ENCODE data around the gene CLSTN2.
"Not testable (repeated sequence)": the region's sequence is repeated elsewhere in the genome, so short reads cannot be mapped to it uniquely, and the experiment has no call there.

CLSTN2 gene

DNA sequence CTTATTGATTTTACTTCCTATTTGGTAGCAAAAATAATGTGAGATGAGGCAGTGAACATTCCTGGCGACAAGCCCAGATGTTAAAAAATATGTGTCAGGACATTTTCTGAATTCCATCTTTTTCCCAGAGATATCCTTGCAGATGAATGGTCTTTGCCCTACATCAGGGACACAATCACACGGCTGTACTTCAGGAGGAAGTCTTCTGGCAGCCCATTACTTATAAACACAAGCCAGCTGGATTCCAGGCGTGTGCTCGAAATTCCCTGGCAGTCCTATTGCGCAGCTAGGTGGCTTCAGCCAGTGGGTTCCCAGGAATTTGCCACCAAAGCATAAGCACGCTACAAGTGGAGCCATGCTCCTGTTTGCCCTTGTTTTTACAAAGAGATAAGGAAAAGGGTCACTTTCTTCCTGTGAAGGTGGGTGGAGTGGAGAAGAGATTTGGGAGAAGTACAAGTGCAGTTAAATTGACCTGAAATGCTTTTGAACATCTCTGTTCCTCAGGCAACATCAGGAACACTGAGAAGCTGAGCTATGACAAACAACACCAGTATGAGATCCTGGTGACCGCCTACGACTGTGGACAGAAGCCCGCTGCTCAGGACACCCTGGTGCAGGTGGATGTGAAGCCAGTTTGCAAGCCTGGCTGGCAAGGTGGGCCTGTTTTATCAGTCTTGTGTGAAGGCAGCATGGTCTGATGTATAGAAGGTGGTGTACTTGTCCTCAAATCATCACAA is 485.8 kb downstream of the CLSTN2 start:
- Histone ChIP-seq H4K20me1 (ENCODE audit: control insufficient read depth, insufficient read depth, low read depth, low read length) (no peaks in the 10 kb centered on the region), H3K4me2 (ENCODE audit: low read length) (no peak overlapping the region), H3K36me3 (ENCODE audit: control insufficient read depth, low read length) (no peaks in the 10 kb centered on the region), H3K79me2 (ENCODE audit: control insufficient read depth, low read length) (no peaks in the 10 kb centered on the region), H3K27me3 (ENCODE audit: control insufficient read depth, low read length) (peaks cover 4% of the 10 kb centered on the region; the same call in 1 of the 2 replicates), H3K4me3 (ENCODE audit: low read length) (no peak overlapping the region), H3K9me2 (replicated peaks; ENCODE audit: control insufficient read depth, low read length) (no peaks in the 10 kb centered on the region), H3K4me1 (ENCODE audit: control insufficient read depth, low read length) (no peaks in the 10 kb centered on the region), H3K27ac (ENCODE audit: low read depth, low read length) (no peak overlapping the region), H3K9me3 (ENCODE audit: control insufficient read depth, insufficient read depth, low read length) (no peaks in the 10 kb centered on the region), H3F3A (ENCODE audit: control insufficient read depth, insufficient read depth) (no peaks in the 10 kb centered on the region)
- TF ChIP-seq EZH2phosphoT487 (IDR thresholded peaks at IDR 0.05; ENCODE audit: borderline replicate concordance, low read length) = no peak
- TF ChIP-seq, protein P1, sequence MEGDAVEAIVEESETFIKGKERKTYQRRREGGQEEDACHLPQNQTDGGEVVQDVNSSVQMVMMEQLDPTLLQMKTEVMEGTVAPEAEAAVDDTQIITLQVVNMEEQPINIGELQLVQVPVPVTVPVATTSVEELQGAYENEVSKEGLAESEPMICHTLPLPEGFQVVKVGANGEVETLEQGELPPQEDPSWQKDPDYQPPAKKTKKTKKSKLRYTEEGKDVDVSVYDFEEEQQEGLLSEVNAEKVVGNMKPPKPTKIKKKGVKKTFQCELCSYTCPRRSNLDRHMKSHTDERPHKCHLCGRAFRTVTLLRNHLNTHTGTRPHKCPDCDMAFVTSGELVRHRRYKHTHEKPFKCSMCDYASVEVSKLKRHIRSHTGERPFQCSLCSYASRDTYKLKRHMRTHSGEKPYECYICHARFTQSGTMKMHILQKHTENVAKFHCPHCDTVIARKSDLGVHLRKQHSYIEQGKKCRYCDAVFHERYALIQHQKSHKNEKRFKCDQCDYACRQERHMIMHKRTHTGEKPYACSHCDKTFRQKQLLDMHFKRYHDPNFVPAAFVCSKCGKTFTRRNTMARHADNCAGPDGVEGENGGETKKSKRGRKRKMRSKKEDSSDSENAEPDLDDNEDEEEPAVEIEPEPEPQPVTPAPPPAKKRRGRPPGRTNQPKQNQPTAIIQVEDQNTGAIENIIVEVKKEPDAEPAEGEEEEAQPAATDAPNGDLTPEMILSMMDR (IDR thresholded peaks at IDR 0.05; ENCODE audit: low read depth, low read length, poor library complexity, severe bottlenecking) = no peak

DNA sequence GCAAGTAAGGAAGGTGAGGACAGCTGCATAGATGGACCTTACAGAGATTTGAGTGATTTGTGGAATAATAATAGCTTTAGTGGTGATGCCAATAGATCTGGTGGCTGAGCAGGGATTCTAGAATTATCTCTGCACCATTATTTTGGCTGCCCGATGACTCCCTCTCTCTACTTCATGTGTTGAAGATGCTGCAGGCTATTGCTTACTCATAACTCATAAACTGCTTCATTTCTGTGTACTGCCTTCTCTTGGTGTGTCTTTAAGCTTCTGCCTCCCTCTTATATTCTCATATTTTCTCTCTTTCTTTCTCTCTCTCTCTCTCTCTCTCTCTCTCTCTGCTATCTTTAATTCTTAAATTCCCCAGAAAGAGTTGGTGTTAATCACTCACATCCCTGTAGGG is 486.9 kb downstream of the CLSTN2 start:
- no peaks in the 10 kb centered on the region for H3F3A ChIP-seq (ENCODE audit: control insufficient read depth, insufficient read depth)
- no peak overlapping the region for H3K4me2 ChIP-seq (ENCODE audit: low read length)
- H3K79me2 ChIP-seq (ENCODE audit: control insufficient read depth, low read length) = no peaks in the 10 kb centered on the region
- no peaks in the 10 kb centered on the region for H3K9me3 ChIP-seq (ENCODE audit: control insufficient read depth, insufficient read depth, low read length)
- H3K36me3 ChIP-seq (ENCODE audit: control insufficient read depth, low read length) = no peaks in the 10 kb centered on the region
- H3K4me3 ChIP-seq (ENCODE audit: low read length) = no peak overlapping the region
- no peak overlapping the region for H3K27ac ChIP-seq (ENCODE audit: low read depth, low read length)
- no peak for TF ChIP-seq EZH2phosphoT487 (IDR thresholded peaks at IDR 0.05; ENCODE audit: borderline replicate concordance, low read length)
- TF ChIP-seq, protein P1 (IDR thresholded peaks at IDR 0.05; ENCODE audit: low read depth, low read length, poor library complexity, severe bottlenecking) = no peak
- no peaks in the 10 kb centered on the region for H4K20me1 ChIP-seq (ENCODE audit: control insufficient read depth, insufficient read depth, low read depth, low read length)
- H3K4me1 ChIP-seq (ENCODE audit: control insufficient read depth, low read length) = no peaks in the 10 kb centered on the region
- H3K27me3 ChIP-seq (ENCODE audit: control insufficient read depth, low read length) = peaks cover 4% of the 10 kb centered on the region; the same call in 1 of the 2 replicates
- no peaks in the 10 kb centered on the region for H3K9me2 ChIP-seq (replicated peaks; ENCODE audit: control insufficient read depth, low read length)

DNA sequence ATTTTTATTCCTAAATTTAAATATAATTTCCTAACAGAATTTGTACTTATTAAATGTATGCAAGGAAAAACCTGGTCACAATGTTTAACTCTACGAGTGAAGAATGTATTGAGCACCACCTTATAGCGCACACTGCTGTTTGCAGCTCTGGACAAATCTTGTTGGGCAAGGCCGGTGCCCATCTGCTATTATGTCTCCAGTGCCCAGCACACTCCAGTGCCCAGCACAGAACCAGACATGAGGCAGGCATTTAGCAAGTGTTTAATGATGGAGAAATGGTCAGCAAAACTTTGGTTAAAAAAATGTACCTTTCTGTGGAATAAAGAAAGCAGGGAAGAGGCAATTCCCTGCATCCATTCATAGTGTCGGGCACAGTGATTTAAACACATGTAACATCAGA is 488.2 kb downstream of the CLSTN2 start:
- Histone ChIP-seq H3K36me3 (ENCODE audit: control insufficient read depth, low read length) (no peaks in the 10 kb centered on the region), H3K9me2 (replicated peaks; ENCODE audit: control insufficient read depth, low read length) (no peaks in the 10 kb centered on the region), H3K4me3 (ENCODE audit: low read length) (no peak overlapping the region), H3K9me3 (ENCODE audit: control insufficient read depth, insufficient read depth, low read length) (no peaks in the 10 kb centered on the region), H3K79me2 (ENCODE audit: control insufficient read depth, low read length) (no peaks in the 10 kb centered on the region), H3F3A (ENCODE audit: control insufficient read depth, insufficient read depth) (no peaks in the 10 kb centered on the region), H3K27ac (ENCODE audit: low read depth, low read length) (no peak overlapping the region), H3K27me3 (ENCODE audit: control insufficient read depth, low read length) (peaks cover 4% of the 10 kb centered on the region; the same call in 1 of the 2 replicates), H3K4me2 (ENCODE audit: low read length) (no peak overlapping the region), H4K20me1 (ENCODE audit: control insufficient read depth, insufficient read depth, low read depth, low read length) (no peaks in the 10 kb centered on the region), H3K4me1 (ENCODE audit: control insufficient read depth, low read length) (no peaks in the 10 kb centered on the region)
- TF ChIP-seq EZH2phosphoT487 (IDR thresholded peaks at IDR 0.05; ENCODE audit: borderline replicate concordance, low read length) = no peak
- TF ChIP-seq, protein P1 (IDR thresholded peaks at IDR 0.05; ENCODE audit: low read depth, low read length, poor library complexity, severe bottlenecking) = no peak

DNA sequence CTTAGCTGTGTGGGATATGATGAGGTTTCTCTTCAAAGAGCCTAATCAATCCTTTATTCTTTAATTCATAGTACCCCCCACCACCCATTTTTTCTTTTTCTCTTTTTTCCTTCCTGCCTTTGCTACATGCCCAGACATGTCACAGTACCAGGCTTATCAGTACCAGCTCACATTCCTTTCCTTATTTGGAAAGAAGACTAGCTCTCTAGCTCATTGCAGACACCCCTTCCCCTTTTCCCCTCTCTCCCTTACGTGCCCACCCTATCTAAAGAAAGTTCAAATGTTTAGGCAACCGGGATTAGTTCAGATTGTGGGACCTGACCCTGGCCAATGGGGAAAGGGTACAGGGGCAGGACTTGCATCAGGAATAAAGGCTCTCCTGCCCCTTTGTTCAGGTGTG is 488.6 kb downstream of the CLSTN2 start:
- not testable (repeated sequence) for H3K36me3 ChIP-seq (ENCODE audit: control insufficient read depth, low read length); H3K27ac ChIP-seq (ENCODE audit: low read depth, low read length); H3F3A ChIP-seq (ENCODE audit: control insufficient read depth, insufficient read depth); H3K4me3 ChIP-seq (ENCODE audit: low read length); H3K9me2 ChIP-seq (replicated peaks; ENCODE audit: control insufficient read depth, low read length); H3K27me3 ChIP-seq (ENCODE audit: control insufficient read depth, low read length); H3K79me2 ChIP-seq (ENCODE audit: control insufficient read depth, low read length); H3K4me2 ChIP-seq (ENCODE audit: low read length); H3K9me3 ChIP-seq (ENCODE audit: control insufficient read depth, insufficient read depth, low read length); H4K20me1 ChIP-seq (ENCODE audit: control insufficient read depth, insufficient read depth, low read depth, low read length); H3K4me1 ChIP-seq (ENCODE audit: control insufficient read depth, low read length)

All from DOHH2 (cell line).